Measurements from ENCODE around the gene GOLGA6L7. TPM values are rescaled to one million over a fixed set of nuclear protein-coding genes. Genes with fewer than 3 reads are reported as not detected.

Gene GOLGA6L7
- total and polyA plus RNA-seq, 2 donors (not counting 3 experiments of a cell fraction or from before 2014, with no cell fraction given) = not detected

GRCh38 chr15:28888900-28889299, 40.5 kb upstream of the GOLGA6L7 start:
- H4K20me1 ChIP-seq (replicated peaks; ENCODE audit: control insufficient read depth, extremely low read depth, insufficient read depth, low read length) = no peaks in the 10 kb centered on the region
- H3K9me3 ChIP-seq (replicated peaks; ENCODE audit: control insufficient read depth, insufficient read depth, low read length) = no peaks in the 10 kb centered on the region
- no peak for TF ChIP-seq EZH2 (IDR thresholded peaks at IDR 0.05; ENCODE audit: borderline replicate concordance, low read depth, low read length, severe bottlenecking)
- intact Hi-C loops (cut with micrococcal nuclease) = no loop called here
- peaks cover 4% of the 10 kb centered on the region for H3K4me1 ChIP-seq (ENCODE audit: control insufficient read depth, extremely low read depth, insufficient read depth, low read length)
- no peak overlapping the region for H3K27ac ChIP-seq (ENCODE audit: insufficient read depth, low read depth, low read length)
- ChIA-PET POLR2A (no interaction called here), CTCF (no interaction called here)
- H3K9ac ChIP-seq (replicated peaks; ENCODE audit: extremely low read depth, insufficient read depth, low read length) = no peak overlapping the region
- FAIRE-seq = no peak
- peaks cover 0 to 2% of the 10 kb centered on the region in 2 experiments for H3K27me3 ChIP-seq (ENCODE audit: control insufficient read depth in 2 of 2, insufficient read depth in 2 of 2, low read length in 2 of 2)
- no peak overlapping the region for H3K4me3 ChIP-seq (replicated peaks in 1 of 3; ENCODE audit: insufficient read depth in 1 of 3, low read depth in 1 of 3, low read length in 3 of 3)
- no peak overlapping the region for H2AFZ ChIP-seq (ENCODE audit: low read depth, low read length)
- H3K79me2 ChIP-seq (ENCODE audit: control insufficient read depth, insufficient read depth, low read length) = no peaks in the 10 kb centered on the region
- dilution Hi-C loops (cut with MboI; ENCODE audit: extremely low pct_ligation_motif_present, low sequenced_read_pairs) = no loop called here
- no peak overlapping the region for H3K4me2 ChIP-seq (ENCODE audit: insufficient read depth, low read length)
- no TSS peak for BruUV-seq (replicated peaks)
- no peak for DNase-seq (ENCODE audit: low read depth, low spot score)
- H3K9me1 ChIP-seq (replicated peaks; ENCODE audit: control insufficient read depth, extremely low read depth, insufficient read depth, low read length) = no peaks in the 10 kb centered on the region
- H3K36me3 ChIP-seq (ENCODE audit: control insufficient read depth in 2 of 2, extremely low read depth in 1 of 2, insufficient read depth in 2 of 2, low read length in 2 of 2) = no peaks in the 10 kb centered on the region

GRCh38 chr15:28888302-28888894, 40.0 kb upstream of the GOLGA6L7 start:
- no peaks in the 10 kb centered on the region for H4K20me1 ChIP-seq (replicated peaks; ENCODE audit: control insufficient read depth, extremely low read depth, insufficient read depth, low read length)
- H3K9me1 ChIP-seq (replicated peaks; ENCODE audit: control insufficient read depth, extremely low read depth, insufficient read depth, low read length) = no peaks in the 10 kb centered on the region
- TF ChIP-seq FOS (IDR thresholded peaks at IDR 0.05; ENCODE audit: borderline replicate concordance, insufficient read depth, low read length) = no peak
- no peak for TF ChIP-seq GATA2 (IDR thresholded peaks at IDR 0.05; ENCODE audit: insufficient read depth, insufficient read length, low read depth, low read length)
- no peak for TF ChIP-seq EZH2 (IDR thresholded peaks at IDR 0.05; ENCODE audit: borderline replicate concordance, low read depth, low read length, severe bottlenecking)
- TF ChIP-seq POLR2AphosphoS5 (IDR thresholded peaks at IDR 0.05; ENCODE audit: insufficient read depth, low read depth, low read length) = no peak
- no peak for TF ChIP-seq CTCF (IDR thresholded peaks at IDR 0.05; ENCODE audit: extremely low read depth in 1 of 2, insufficient read depth in 1 of 2, low read depth in 1 of 2, low read length in 2 of 2)
- TF ChIP-seq JUN (IDR thresholded peaks at IDR 0.05; ENCODE audit: borderline replicate concordance, insufficient read depth, insufficient read length, low read depth) = no peak
- TF ChIP-seq MAX (IDR thresholded peaks at IDR 0.05; ENCODE audit: insufficient read depth, insufficient read length) = no peak
- no peak for TF ChIP-seq POLR2A (IDR thresholded peaks at IDR 0.05; ENCODE audit: low read depth, low read length)
- no peak for TF ChIP-seq MYC (IDR thresholded peaks at IDR 0.05; ENCODE audit: low read depth, low read length)
- no TSS peak for BruUV-seq (replicated peaks)
- no peak overlapping the region for H3K27ac ChIP-seq (ENCODE audit: insufficient read depth, low read depth, low read length)
- peaks cover 0 to 2% of the 10 kb centered on the region in 2 experiments for H3K27me3 ChIP-seq (ENCODE audit: control insufficient read depth in 2 of 2, insufficient read depth in 2 of 2, low read length in 2 of 2)
- H3K9ac ChIP-seq (replicated peaks; ENCODE audit: extremely low read depth, insufficient read depth, low read length) = no peak overlapping the region
- H3K9me3 ChIP-seq (replicated peaks; ENCODE audit: control insufficient read depth, insufficient read depth, low read length) = no peaks in the 10 kb centered on the region
- dilution Hi-C loops (cut with MboI; ENCODE audit: extremely low pct_ligation_motif_present, low sequenced_read_pairs) = no loop called here
- H3K4me1 ChIP-seq (ENCODE audit: control insufficient read depth, extremely low read depth, insufficient read depth, low read length) = peaks cover 4% of the 10 kb centered on the region
- H3K79me2 ChIP-seq (ENCODE audit: control insufficient read depth, insufficient read depth, low read length) = no peaks in the 10 kb centered on the region
- DNase-seq (ENCODE audit: low read depth, low spot score) = no peak
- CTCF ChIA-PET = interaction anchor here (1.2 kb wide), 1 partner anchor 214 kb away, joined by 7 read pairs; no protein-coding TSS in a partner anchor
- no peak for FAIRE-seq
- POLR2A ChIA-PET = no interaction called here
- H3K4me2 ChIP-seq (ENCODE audit: insufficient read depth, low read length) = no peak overlapping the region
- intact Hi-C loops (cut with micrococcal nuclease) = no loop called here
- no peak overlapping the region for H3K4me3 ChIP-seq (replicated peaks in 1 of 3; ENCODE audit: insufficient read depth in 1 of 3, low read depth in 1 of 3, low read length in 3 of 3)
- no peaks in the 10 kb centered on the region for H3K36me3 ChIP-seq (ENCODE audit: control insufficient read depth in 2 of 2, extremely low read depth in 1 of 2, insufficient read depth in 2 of 2, low read length in 2 of 2)
- H2AFZ ChIP-seq (ENCODE audit: low read depth, low read length) = no peak overlapping the region
